ENCODE measurements around the gene KIF7. TPM values are rescaled to one million over a fixed set of nuclear protein-coding genes. Genes with fewer than 3 reads are reported as not detected.

KIF7 gene
- total and polyA plus RNA-seq, 3 experiments from 2014 or later, result 2.4 to 2.7 TPM; not detected in 1

- Histone ChIP-seq H3K4me1 (ENCODE audit: insufficient read depth, low read length) (no peaks in the 10 kb centered on the region), H3K4me3 (ENCODE audit: low read length) (no peak overlapping the region), H3K36me3 (ENCODE audit: insufficient read depth, low read length) (no peaks in the 10 kb centered on the region), H3K9me3 (ENCODE audit: low read length) (no peaks in the 10 kb centered on the region), H3K27me3 (ENCODE audit: insufficient read depth, low read length, poor library complexity, severe bottlenecking) (no peaks in the 10 kb centered on the region), H3K27ac (ENCODE audit: low read depth, low read length) (no peak overlapping the region)
- ChIA-PET POLR2A (no interaction called here), CTCF (no interaction called here)
- no peak overlapping the region for H3K4me3 Mint-ChIP-seq
- H3K4me1 Mint-ChIP-seq, result no peaks in the 10 kb centered on the region
- peaks cover 2 to 8% of the 10 kb centered on the region in 2 donors for H3K27me3 Mint-ChIP-seq
- no peak overlapping the region for H3K27ac Mint-ChIP-seq
- H3K36me3 Mint-ChIP-seq, result peaks cover 0 to 2% (median 0%) of the 10 kb centered on the region in 3 donors
- no peaks in the 10 kb centered on the region for H3K9me3 Mint-ChIP-seq
- no peak for DNase-seq
Measured at GRCh38 chr15:89674526-89674925, 19.3 kb upstream of the KIF7 start.

GRCh38 chr15:89673165-89673512 lies 17.9 kb upstream of the KIF7 start:
- no peak overlapping the region for H3K4me3 ChIP-seq (ENCODE audit: low read length)
- no peak for DNase-seq
- H3K36me3 Mint-ChIP-seq, result peaks cover 0 to 2% (median 0%) of the 10 kb centered on the region in 3 donors
- CTCF ChIA-PET, result no interaction called here
- H3K27ac Mint-ChIP-seq, result no peak overlapping the region
- no peaks in the 10 kb centered on the region for H3K27me3 ChIP-seq (ENCODE audit: insufficient read depth, low read length, poor library complexity, severe bottlenecking)
- no peaks in the 10 kb centered on the region for H3K36me3 ChIP-seq (ENCODE audit: insufficient read depth, low read length)
- no peak overlapping the region for H3K4me3 Mint-ChIP-seq
- no peak overlapping the region for H3K27ac ChIP-seq (ENCODE audit: low read depth, low read length)
- no peaks in the 10 kb centered on the region for H3K4me1 ChIP-seq (ENCODE audit: insufficient read depth, low read length)
- H3K27me3 Mint-ChIP-seq, result peaks cover 2 to 11% of the 10 kb centered on the region in 2 donors
- H3K4me1 Mint-ChIP-seq, result no peaks in the 10 kb centered on the region
- no peaks in the 10 kb centered on the region for H3K9me3 ChIP-seq (ENCODE audit: low read length)
- H3K9me3 Mint-ChIP-seq, result no peaks in the 10 kb centered on the region
- POLR2A ChIA-PET, result no interaction called here

GRCh38 chr15:89672221-89673164 lies 17.2 kb upstream of the KIF7 start:
- Histone ChIP-seq H3K27ac (ENCODE audit: low read depth, low read length) (no peak overlapping the region), H3K9me3 (ENCODE audit: low read length) (no peaks in the 10 kb centered on the region), H3K4me3 (ENCODE audit: low read length) (no peak overlapping the region), H3K4me1 (ENCODE audit: insufficient read depth, low read length) (no peaks in the 10 kb centered on the region), H3K27me3 (ENCODE audit: insufficient read depth, low read length, poor library complexity, severe bottlenecking) (no peaks in the 10 kb centered on the region), H3K36me3 (ENCODE audit: insufficient read depth, low read length) (no peaks in the 10 kb centered on the region)
- Mint-ChIP-seq H3K9me3 (no peaks in the 10 kb centered on the region), H3K4me3 (no peak overlapping the region), H3K4me1 (no peaks in the 10 kb centered on the region), H3K27me3 (peaks cover 2 to 15% of the 10 kb centered on the region in 2 donors), H3K36me3 (peaks cover 0 to 2% (median 0%) of the 10 kb centered on the region in 3 donors), H3K27ac (no peak overlapping the region)
- ChIA-PET POLR2A (no interaction called here), CTCF (no interaction called here)
- DNase-seq, result no peak

- no peaks in the 10 kb centered on the region for H3K4me1 Mint-ChIP-seq
- Histone ChIP-seq H3K27ac (ENCODE audit: low read depth, low read length) (no peak overlapping the region), H3K36me3 (ENCODE audit: insufficient read depth, low read length) (no peaks in the 10 kb centered on the region), H3K4me3 (ENCODE audit: low read length) (no peak overlapping the region), H3K27me3 (ENCODE audit: insufficient read depth, low read length, poor library complexity, severe bottlenecking) (no peaks in the 10 kb centered on the region), H3K4me1 (ENCODE audit: insufficient read depth, low read length) (no peaks in the 10 kb centered on the region), H3K9me3 (ENCODE audit: low read length) (no peaks in the 10 kb centered on the region)
- no peaks in the 10 kb centered on the region for H3K9me3 Mint-ChIP-seq
- no peak overlapping the region for H3K4me3 Mint-ChIP-seq
- H3K27me3 Mint-ChIP-seq, result peaks cover 2 to 16% of the 10 kb centered on the region in 2 donors
- H3K27ac Mint-ChIP-seq, result peak overlapping the region in 1 of 8 donors; percentile 51
- ChIA-PET CTCF (no interaction called here), POLR2A (no interaction called here)
- DNase-seq, result no peak
- H3K36me3 Mint-ChIP-seq, result peaks cover 0 to 2% (median 0%) of the 10 kb centered on the region in 3 donors
Measured at GRCh38 chr15:89671687-89672086, 16.4 kb upstream of the KIF7 start.

DNA sequence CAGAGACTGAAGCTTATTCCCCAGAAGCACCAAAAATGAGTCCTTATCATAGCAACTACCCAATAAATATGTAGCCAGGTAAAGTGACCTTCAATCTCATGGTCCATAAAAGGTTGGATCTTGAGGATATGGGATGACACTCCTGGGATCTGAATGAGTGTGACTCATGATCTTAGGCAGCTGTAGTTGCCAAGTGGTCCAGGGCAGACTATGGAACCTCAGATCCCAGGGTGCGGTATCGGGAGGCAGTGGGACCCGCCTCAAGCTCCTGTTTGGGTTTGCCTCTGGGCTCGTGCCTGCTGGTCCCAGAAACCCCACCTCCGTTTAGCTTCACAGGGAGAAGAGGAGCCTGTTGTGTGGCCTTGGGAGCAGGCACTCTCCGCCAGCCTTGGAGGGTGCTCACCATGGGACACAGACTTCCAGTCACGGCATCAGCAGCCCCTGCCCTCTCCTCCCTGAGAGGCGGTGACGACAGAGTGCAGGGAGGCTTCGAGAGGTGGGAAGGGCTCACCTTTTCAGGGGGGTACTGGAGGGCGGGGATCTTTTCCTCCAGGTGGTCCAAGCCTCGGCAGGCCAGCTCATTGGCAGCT lies 15.8 kb upstream of the KIF7 start:
- Mint-ChIP-seq H3K9me3 (no peaks in the 10 kb centered on the region), H3K27me3 (peaks cover 0 to 22% of the 10 kb centered on the region in 2 donors)
- no peaks in the 10 kb centered on the region for H3K4me1 ChIP-seq (ENCODE audit: insufficient read depth, low read length)

DNA sequence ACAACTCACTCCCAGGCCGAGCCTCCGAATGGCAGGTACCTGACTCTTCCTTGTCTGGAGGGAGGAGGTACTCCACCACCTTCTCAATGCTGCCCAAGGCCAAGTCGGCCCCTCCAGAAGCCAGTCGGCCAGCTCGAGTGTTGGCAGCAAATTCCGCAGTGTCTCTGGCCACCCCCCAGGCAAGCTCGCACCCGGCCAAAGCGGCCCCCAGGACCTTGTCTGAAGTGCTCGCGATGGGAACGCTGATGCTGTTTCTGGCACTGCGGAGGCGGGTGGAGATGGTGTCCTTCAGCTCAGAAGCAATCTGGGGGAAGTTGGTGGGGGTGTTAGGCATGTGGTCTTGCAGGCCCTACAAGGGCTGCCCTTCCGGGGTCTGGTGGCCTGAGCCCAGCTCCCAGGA lies 14.7 kb upstream of the KIF7 start:
- no peak overlapping the region for H3K4me3 ChIP-seq (ENCODE audit: low read length)
- Mint-ChIP-seq H3K9me3 (no peaks in the 10 kb centered on the region), H3K27ac (no peak overlapping the region), H3K4me3 (no peak overlapping the region), H3K36me3 (peaks cover 0 to 2% (median 0%) of the 10 kb centered on the region in 3 donors), H3K4me1 (peaks cover 0 to 3% (median 2%) of the 10 kb centered on the region in 3 donors), H3K27me3 (peaks cover 0 to 25% of the 10 kb centered on the region in 2 donors)
- no peaks in the 10 kb centered on the region for H3K27me3 ChIP-seq (ENCODE audit: insufficient read depth, low read length, poor library complexity, severe bottlenecking)
- H3K9me3 ChIP-seq (ENCODE audit: low read length), result no peaks in the 10 kb centered on the region
- H3K27ac ChIP-seq (ENCODE audit: low read depth, low read length), result no peak overlapping the region
- POLR2A ChIA-PET, result no interaction called here
- H3K4me1 ChIP-seq (ENCODE audit: insufficient read depth, low read length), result no peaks in the 10 kb centered on the region
- CTCF ChIA-PET, result no interaction called here
- DNase-seq, result no peak
- H3K36me3 ChIP-seq (ENCODE audit: insufficient read depth, low read length), result no peaks in the 10 kb centered on the region

More for the DNA sequence above, 15.8 kb upstream of the KIF7 start:
- H3K4me3 Mint-ChIP-seq, result no peak overlapping the region
- H3K36me3 Mint-ChIP-seq, result peaks cover 0 to 2% (median 0%) of the 10 kb centered on the region in 3 donors
- no peak overlapping the region for H3K27ac Mint-ChIP-seq
- CTCF ChIA-PET, result no interaction called here
- H3K27me3 ChIP-seq (ENCODE audit: insufficient read depth, low read length, poor library complexity, severe bottlenecking), result no peaks in the 10 kb centered on the region
- H3K36me3 ChIP-seq (ENCODE audit: insufficient read depth, low read length), result no peaks in the 10 kb centered on the region
- H3K4me3 ChIP-seq (ENCODE audit: low read length), result no peak overlapping the region
- no peak for DNase-seq
- H3K9me3 ChIP-seq (ENCODE audit: low read length), result no peaks in the 10 kb centered on the region
- no peak overlapping the region for H3K27ac ChIP-seq (ENCODE audit: low read depth, low read length)
- no peaks in the 10 kb centered on the region for H3K4me1 Mint-ChIP-seq
- POLR2A ChIA-PET, result no interaction called here

DNA sequence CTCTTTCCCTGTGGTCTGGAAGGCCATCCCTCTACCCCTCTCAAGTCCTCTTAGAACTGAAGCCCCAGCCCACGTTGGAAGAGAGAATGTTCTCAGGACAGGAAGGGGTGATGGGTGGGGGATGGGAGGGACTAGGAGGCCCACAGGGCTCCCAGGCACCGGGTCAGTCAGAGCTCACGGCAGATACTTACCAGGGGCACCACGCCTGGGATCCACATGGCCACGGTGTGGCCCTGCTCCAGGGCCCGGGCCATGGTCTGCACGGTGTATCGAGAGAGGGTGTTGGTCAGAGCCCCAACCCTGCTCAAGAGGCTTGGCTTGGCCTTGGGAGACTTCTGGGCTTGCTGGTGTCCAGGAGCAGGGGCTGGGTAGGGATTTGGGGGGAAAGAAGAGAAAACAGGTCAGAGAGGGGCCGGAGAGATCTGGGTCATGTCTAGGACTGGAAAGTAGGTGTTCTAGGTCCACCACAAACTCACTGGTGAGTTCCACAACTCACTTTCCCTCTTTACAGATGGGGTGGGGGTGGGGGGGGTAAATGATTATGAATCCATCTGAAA lies 14.1 kb upstream of the KIF7 start:
- H3K27me3 ChIP-seq (ENCODE audit: insufficient read depth, low read length, poor library complexity, severe bottlenecking), result no peaks in the 10 kb centered on the region
- POLR2A ChIA-PET, result no interaction called here
- no peaks in the 10 kb centered on the region for H3K4me1 ChIP-seq (ENCODE audit: insufficient read depth, low read length)
- CTCF ChIA-PET, result no interaction called here
- Mint-ChIP-seq H3K9me3 (no peaks in the 10 kb centered on the region), H3K4me3 (no peak overlapping the region), H3K27me3 (peaks cover 0 to 30% of the 10 kb centered on the region in 2 donors), H3K4me1 (peaks cover 0 to 5% (median 5%) of the 10 kb centered on the region in 3 donors), H3K36me3 (peaks cover 0 to 2% (median 0%) of the 10 kb centered on the region in 3 donors), H3K27ac (no peak overlapping the region)
- H3K4me3 ChIP-seq (ENCODE audit: low read length), result no peak overlapping the region
- no peaks in the 10 kb centered on the region for H3K36me3 ChIP-seq (ENCODE audit: insufficient read depth, low read length)
- H3K9me3 ChIP-seq (ENCODE audit: low read length), result no peaks in the 10 kb centered on the region
- no peak for DNase-seq
- H3K27ac ChIP-seq (ENCODE audit: low read depth, low read length), result no peak overlapping the region

- peaks cover 0 to 32% of the 10 kb centered on the region in 2 donors for H3K27me3 Mint-ChIP-seq
- Histone ChIP-seq H3K4me1 (ENCODE audit: insufficient read depth, low read length) (no peaks in the 10 kb centered on the region), H3K27ac (ENCODE audit: low read depth, low read length) (no peak overlapping the region), H3K36me3 (ENCODE audit: insufficient read depth, low read length) (no peaks in the 10 kb centered on the region), H3K27me3 (ENCODE audit: insufficient read depth, low read length, poor library complexity, severe bottlenecking) (no peaks in the 10 kb centered on the region), H3K4me3 (ENCODE audit: low read length) (no peak overlapping the region), H3K9me3 (ENCODE audit: low read length) (no peaks in the 10 kb centered on the region)
- no peaks in the 10 kb centered on the region for H3K36me3 Mint-ChIP-seq
- CTCF ChIA-PET, result no interaction called here
- no peak for DNase-seq
- H3K4me3 Mint-ChIP-seq, result no peak overlapping the region
- peaks cover 0 to 5% (median 5%) of the 10 kb centered on the region in 3 donors for H3K4me1 Mint-ChIP-seq
- H3K27ac Mint-ChIP-seq, result no peak overlapping the region
- H3K9me3 Mint-ChIP-seq, result no peaks in the 10 kb centered on the region
- POLR2A ChIA-PET, result no interaction called here
Measured at GRCh38 chr15:89668171-89668570, 12.9 kb upstream of the KIF7 start.

Data from CD8-positive, alpha-beta memory T cell (primary cell).